ENCODE results near the gene ANKLE1.
"Not testable (repeated sequence)": the region's sequence is repeated elsewhere in the genome, so short reads cannot be mapped to it uniquely, and the experiment has no call there.

The ANKLE1 gene

DNA sequence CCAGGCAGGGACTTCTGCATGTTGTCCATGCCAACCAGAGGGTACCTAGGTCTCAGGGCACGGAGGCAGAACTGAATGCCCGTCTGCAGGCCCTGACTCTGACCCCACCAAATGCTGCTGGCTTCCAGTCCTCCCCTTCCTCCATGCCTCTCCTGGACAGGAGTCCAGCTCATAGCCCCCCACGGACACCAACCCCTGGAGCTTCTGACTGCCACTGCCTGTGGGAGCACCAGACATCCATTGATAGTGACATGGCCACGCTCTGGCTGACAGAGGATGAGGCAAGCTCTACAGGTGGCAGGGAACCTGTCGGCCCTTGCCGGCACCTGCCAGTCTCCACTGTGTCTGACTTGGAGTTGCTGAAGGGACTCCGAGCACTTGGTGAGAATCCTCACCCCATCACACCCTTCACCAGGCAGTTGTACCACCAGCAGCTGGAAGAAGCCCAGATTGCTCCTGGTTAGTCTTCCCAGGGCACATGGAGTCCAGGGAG, 1.8 kb downstream of the ANKLE1 start:
- no peak for DNase-seq (ENCODE audit: low spot score)

DNA sequence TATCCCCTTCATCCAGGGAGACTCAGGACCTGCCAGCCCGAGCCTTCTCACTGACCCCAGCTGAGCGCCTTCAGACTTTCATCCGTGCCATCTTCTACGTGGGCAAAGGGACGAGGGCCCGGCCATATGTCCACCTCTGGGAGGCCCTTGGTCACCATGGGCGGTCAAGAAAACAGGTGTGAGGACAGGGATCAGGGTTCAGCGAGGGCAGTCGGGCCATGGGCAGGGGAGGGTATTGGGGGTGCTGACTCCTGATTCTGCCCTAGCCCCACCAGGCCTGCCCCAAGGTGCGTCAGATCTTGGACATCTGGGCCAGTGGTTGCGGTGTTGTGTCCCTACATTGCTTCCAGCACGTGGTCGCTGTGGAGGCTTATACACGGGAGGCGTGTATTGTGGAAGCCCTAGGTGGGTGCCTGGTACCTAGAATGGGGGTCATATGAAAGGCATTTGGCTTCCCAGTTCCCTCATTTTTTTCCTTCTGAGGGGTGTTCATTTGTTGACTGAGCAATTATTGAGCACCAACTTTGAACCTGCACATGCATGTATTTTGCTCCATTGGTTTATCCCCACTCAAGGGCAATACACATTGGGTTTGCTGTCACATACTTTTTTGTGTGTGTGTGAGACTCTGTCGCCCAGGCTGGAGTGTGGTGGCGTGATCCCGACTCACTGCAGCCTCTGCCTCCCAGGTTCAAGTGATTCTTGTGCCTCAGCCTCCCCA, 3.9 kb downstream of the ANKLE1 start:
- no peak for DNase-seq (ENCODE audit: low spot score)

DNA sequence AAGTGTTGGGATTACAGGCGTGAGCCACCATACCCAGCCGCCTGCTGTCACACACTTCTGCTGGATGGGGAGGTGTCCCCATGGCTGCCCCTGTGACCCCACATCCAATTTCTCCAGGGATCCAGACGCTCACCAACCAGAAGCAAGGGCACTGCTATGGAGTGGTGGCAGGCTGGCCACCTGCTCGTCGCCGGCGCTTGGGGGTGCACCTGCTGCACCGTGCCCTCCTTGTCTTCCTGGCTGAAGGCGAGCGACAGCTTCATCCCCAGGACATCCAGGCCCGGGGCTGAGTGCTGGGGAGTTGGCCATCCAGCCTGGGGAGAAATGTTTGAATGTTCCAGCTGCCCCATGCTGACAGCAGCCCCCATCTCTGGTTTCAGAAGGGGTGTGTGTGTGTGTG, 4.6 kb downstream of the ANKLE1 start:
- DNase-seq (ENCODE audit: low spot score): no peak

DNA sequence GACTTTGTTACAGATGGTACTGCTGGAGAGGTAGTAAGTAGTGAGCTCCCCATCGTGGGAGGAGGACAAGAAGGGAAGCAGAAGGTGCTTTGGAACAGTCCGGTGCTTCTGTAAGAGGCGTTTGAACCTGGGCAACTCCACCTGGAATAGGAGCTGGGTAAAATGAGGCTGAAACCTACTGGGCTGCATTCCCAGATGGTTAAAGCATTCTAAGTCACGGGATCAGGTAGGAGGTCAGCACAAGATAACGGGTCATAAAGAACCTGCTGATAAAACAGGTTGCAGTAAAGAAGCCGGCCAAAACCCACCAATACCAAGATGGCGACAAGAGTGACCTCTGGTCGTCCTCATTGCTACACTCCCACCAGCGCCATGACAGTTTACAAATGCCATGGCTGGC, 5.1 kb downstream of the ANKLE1 start:
- no peak for DNase-seq (ENCODE audit: low spot score)

DNA sequence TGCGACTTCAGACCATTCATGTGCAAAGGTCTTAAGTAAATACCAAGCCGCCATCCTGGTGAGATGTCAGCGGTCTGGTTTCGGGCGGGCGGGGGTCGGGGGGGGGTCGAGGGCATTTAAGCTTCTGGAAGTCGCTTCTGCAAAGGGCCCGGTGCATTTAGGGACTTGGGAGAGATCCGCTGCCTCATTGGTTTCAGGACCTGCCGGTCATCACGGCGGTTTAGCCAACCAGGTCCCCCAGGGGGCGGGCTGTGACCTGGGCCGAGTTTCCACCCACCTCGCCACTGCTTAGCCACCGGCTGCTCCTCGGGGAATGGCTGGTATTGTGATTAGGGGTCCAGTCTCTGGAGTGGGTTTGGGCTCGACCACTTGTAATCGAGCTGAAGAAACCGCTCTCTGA, 7.8 kb downstream of the ANKLE1 start:
- peak; percentile 83 for DNase-seq (ENCODE audit: low spot score)

DNA sequence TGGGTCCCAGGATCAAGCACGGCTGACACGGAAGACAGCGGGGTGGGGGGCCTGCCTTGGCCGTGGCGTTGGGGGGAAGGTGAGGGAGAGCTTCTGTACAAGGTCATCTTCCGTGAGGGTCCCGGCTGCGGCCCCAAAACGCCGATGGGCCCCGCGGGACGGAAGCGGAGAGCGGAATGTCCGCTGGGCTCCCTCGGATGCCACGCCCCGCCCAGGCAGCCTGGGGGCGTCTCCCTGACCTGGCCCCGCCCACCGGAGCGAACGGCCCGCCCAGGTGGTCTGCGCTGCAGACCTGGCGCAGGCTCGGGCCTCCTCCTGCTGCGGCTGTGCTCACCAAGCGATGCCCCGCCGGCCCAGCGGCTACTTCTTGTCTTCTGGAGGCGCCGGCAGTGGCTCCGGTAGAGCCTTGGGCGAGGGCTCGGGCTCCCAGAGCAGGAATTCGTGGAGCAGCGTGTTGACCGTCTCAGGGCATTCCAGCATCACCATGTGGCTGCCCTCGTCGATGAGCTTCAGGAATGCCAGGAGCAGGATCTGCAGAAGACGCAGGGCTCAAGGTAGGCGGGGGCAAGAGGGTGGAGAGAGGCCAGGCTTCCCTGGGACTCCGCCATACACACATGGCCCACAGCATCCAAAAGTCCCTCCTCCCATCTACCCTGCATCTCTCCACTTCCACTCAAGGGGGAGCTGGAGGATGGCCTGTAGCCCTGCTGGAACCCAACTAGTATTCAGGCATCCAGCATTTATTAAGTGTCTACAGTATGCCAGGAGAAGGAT, 10.8 kb downstream of the ANKLE1 start:
- peak; percentile 85 for DNase-seq (ENCODE audit: low spot score)

DNA sequence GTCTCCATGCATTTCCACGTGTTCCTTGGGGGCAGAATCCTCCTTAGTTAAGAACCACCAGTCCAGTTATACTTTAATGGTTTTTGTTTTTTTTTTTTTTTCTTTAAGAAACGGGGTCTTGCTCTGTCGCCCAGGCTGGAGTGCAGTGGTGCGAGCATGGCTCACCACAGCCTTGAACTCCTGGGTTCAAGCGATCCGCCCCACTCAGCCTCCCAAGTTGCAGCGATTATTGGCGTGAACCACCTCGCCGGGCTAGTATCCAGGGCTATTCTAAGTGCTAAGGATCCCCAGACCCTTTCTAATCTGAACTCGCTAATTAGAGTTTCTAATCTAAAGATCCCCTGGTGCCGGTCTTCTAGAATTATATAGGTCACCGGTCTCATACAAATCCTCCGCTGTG, 11.9 kb downstream of the ANKLE1 start:
- DNase-seq (ENCODE audit: low spot score): no peak

DNA sequence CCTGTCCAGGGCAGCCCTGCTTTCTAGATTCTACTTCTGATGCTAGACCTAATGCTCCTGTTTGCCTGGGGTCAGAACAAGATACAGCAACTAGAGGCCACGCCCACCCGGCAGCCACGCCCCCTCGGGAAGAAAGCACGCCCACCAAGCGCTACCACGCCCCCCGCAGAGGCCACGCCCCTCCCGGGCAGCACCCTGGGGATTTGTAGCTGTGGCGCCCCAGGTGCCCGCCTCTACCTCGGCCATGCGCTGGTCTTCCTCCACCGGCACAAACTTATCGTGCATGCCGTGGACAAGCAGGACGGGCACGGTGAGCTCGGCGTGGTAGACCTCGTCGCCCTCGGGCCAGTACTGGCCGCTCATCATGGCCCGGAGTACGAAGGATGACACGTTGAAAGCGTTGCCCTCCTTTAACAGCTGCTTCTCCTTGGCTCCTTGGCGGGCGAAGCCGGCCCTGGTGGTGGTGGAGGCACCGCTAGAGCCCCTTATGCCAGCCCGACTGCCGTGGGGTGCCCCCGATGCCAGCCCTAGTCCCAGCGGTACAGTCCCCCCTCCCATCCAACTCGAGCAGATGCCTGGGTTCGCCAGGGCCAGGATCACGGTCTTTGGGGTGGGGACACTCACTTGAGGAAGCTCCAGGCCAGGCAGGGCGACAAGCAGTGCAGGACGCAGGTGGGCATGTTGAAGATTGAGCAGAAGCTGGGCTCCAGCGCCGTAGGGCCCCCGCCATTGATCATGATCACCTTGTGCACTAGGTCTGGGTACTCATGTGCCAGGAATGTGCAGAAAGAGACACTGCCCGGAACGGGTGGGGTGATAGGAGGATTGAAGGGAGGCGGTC, 12.6 kb downstream of the ANKLE1 start:
- no peak for DNase-seq (ENCODE audit: low spot score)

DNA sequence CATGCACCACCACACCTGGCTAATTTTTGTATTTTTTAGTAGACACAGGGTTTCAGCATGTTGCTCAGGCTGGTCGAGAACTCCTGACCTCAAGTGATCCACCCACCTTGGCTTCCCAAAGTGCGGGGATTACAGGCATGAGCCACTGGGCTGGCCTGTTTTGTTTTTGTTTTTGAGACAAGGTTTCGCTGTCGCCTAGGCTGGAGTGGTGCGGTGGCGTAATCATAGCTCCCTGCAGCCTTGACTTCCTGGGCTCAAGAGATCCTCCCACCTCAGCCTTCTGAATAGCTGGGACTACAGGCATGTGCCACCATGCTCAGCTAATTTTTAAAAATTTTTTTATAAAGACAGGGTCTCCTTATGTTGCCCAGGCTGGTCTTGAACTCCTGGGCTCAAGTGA, 13.8 kb downstream of the ANKLE1 start:
- not testable (repeated sequence) for DNase-seq (ENCODE audit: low spot score)

DNA sequence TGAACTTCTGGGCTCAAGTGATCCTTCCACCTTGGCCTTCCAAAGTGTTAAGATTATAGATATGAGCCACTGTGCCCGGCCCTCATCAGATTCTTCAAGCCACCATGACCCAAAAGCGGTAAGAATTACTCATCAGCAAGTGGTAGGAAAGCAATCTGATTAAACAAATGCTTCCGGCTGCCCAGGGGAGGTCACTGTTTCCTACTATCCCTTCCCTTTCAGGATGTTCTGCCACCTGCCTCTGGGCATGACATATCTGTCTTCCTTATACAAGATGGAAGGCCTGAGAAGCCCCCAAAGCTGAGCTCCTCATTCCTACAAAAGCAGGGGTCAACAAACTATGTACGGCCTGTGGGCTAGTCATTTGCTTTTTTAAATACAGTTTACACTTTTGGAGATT, 14.6 kb downstream of the ANKLE1 start:
- no peak for DNase-seq (ENCODE audit: low spot score)

DNA sequence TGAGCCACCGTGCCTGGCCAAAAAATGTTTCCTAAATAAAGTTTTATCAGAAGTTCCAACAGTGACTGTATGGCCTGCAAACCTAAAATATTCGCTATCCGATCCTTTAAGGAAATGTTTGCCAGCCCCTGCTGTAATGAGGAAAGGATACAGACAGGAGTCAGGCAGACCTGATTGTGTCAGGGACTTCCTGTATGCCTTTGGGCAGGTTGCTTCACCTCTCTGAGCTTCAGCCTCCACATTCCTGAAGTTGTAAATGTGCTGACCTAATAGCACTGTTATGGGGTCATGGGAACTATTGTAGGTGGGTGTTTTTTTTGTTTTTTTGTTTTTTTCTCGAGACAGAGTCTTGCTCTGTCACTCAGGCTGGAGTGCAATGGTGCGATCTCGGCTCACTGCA, 15.3 kb downstream of the ANKLE1 start:
- no peak for DNase-seq (ENCODE audit: low spot score)

DNA sequence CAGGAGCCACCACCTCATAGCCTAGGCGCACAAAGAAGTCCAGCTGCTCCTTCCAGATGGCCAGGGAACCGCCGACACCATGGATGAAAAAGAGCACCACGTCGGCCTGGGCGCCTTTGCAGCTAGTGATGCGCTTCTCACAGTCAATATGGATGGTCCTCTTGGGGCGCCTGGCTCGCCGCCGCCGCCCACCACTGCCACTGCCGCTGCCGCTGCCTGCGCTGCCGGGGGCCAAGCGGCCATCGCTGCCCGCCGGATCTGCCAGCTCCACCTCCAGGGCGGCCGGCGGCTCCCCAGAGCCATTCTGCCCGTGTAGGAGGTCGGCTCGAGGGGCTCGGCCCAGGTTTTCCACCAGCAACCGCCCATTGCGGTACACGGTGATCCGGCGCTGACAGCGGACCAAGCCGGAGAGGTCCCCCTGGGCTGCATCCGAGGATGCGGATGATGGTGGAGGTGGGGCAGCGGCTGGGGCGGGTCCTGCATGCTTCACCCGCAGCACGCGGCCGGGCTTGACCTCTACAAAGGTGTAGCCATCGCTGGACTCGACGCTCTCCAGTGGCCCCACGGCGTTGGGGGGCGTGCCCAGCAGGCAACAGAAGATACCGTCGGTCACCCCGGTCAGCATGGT, 19.4 kb downstream of the ANKLE1 start:
- DNase-seq (ENCODE audit: low spot score): no peak

DNA sequence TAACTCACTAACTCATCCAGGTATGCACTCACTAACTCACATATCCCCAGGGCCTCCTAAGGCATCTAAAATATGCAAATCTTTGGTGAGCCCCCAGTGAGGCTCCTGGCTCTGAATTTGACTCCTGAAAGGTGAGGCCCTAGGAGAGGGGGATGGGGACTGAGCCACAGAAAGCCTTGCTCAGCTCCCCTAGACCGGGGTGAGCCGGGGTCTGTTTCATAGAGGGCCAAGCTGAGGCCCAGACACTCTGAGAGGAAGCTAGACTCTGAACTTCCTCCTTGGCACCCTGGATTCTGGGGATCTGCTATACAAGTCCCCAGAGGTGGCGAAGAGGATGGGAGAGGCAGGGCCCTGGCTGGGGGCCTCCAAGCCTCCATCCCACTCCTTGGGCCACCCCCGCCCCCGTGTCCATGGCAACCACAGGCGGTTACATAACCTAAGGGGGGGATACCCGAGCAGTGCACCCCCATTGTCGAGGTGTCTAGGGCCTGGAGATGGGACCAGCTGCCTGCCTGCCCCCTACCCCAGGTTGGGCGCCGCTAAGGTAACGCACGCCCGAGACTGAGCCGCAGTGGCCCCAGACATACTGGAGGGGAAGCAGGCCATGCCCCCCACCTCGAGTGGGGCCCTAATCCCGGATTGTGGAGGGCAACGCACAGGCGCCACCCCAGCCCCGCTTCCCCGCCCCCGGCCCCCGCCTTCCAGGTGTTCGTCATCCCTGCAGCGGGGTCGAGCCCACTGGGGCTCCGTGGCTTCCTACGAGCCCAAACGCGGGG, 20.9 kb downstream of the ANKLE1 start:
- no peak for DNase-seq (ENCODE audit: low spot score)

DNA sequence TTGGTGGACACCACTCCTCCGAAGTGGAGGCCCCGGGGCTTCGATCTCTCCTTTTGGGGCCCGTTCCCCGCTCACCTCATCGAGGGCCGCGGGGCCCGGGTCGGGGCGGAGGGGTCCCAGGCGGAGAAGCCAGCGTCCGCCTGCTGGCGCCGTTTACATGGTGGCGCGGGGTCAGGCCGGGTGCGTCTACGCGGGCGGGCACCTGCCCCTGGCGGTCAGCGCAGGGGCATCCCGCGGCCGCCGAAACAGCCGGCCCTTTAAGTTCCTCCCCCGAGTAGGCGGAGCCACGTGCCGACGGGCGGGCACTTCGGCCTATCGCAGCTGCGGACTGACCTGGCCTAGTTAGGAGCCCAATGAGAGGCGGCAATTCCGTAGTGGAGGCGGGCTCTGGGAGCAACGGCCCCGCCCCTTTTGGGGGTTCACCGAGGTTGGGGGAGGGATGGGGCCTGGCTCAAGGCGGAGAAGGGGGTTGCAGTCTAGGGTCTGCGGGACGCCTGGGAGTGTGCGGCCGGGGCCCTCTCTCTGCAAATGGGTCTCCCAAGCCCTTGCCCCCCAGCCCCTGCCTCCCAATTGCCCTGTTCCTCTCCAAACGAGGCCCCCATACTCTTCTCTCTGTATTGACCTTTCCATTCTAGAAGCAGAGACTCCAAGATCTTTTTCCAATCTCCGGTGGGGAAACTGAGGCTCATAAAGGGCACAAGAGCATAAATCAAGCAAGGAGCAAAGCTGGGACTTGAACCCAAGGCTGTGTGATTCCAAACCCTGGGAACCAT, 21.7 kb downstream of the ANKLE1 start, which contains the start of gene ABHD8:
TSS of gene ABHD8 (minus strand) at position 259 of the 773 bp plus-strand sequence. CDS start 1,809 bp downstream, outside the sequence.
- peak; percentile 94 for DNase-seq (ENCODE audit: low spot score)

DNA sequence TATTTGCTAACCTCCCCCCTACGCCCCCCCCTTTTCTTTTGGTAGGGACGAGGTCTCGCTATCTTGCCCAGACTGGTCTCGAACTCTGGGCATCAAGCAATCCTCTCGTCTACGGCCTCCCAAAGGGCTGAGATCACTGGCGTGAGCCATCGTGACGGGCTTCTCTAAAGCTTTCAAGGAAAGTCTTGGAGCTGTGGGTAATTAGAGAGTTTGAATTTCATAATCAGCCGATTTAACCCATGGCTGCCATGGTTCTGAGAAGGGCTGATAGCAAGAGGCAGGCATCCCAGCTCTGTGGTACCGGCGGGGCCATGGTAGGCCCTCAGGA, 22.2 kb downstream of the ANKLE1 start:
- DNase-seq (ENCODE audit: low spot score): no peak

DNA sequence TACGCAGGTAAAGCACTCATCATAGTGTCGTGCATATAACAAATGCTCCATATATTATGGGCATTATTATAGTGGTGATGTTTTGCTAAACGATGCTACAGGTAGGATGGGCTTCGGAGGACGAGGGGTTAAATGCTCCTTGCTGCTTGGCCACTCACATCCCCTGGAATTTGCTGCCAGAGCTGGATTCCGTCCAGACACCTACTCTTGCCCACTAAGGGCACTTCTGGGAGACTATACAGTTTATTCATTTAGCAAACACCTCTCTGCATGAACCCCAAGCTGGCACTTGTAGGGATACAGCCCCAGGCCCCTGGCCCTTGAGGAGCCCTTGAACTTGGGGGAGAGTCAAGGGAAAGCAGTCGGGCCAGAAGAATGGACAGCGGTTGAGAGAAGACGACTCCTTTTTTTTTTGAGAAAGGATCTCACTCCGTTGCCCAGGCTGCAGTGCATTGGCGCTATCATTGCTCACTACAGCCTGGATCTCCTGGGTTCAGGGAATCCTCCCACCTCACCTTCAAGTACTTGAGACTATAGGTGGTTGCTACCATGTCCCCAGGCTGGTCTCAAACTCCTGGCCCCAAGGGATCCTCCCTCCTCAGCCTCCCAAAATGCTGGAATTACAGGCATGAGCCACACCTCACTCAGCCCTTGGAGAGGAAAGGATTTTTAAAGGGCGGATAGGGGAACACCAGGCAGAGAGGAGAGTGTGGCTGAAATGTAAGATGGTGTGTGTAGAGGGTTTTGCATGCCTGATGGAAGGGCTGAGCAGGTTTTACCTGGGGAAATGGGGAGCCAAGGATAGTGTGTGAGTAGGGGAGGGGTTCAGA, 22.9 kb downstream of the ANKLE1 start:
- DNase-seq (ENCODE audit: low spot score): no peak

DNA sequence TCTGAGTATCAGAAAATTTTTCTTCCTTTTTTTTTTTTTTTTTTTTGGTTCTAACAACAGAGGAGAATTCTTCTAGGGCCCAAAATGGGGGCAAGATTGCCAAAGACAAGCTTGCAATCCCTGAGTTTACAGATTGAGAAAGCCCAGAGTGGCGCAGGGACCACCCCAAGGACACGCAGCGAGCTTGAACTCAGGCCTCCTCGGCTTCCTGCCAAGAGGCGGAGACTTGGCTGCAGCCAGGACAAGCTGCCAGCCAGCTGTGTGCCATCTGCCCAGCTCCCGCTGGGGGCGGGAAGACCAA, 23.5 kb downstream of the ANKLE1 start:
- no peak for DNase-seq (ENCODE audit: low spot score)

DNA sequence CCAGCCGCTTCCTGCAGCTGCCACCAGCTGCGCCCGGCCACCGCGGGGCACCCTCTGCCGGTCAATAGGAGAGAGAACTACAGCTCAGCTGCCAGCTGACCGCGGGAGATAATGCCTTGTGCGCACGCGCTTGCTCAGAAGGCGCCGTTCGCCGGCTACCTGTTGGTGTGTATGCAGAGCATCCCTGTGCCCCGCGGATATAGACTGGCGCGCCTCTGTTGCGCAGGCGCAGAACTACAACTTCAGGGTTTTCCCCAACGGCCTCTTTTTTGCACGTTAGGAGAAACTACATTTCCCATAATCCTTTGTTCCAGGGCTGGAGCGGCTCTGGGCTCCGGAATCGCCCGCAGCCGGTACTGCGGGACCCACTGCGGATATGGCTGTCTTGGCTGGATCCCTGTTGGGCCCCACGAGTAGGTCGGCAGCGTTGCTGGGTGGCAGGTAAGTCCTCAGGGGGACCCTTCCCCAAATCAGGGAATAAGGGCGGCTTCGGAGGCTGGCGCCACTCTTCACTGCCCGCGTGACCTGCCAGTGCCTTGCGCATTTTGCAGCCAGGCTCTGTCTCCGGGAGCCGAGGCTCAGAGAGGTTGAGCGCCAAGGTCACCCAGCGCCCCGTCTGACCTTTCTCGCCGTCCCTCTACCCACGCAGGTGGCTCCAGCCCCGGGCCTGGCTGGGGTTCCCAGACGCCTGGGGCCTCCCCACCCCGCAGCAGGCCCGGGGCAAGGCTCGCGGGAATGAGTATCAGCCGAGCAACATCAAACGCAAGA, 24.0 kb downstream of the ANKLE1 start, which contains the start of gene MRPL34:
TSS of gene MRPL34 (plus strand) at position 356 of the 768 bp plus-strand sequence. CDS start at position 377, 21 bp downstream.
- DNase-seq (ENCODE audit: low spot score): peak; percentile 99
